MM.1S (cell line): Measurements from ENCODE around the gene GID4.

Experiments used
- DNase-seq: peaks from one replicate; pipeline ENCODE4 v3.0.0-alpha.2; 2015
- H2AFZ ChIP-seq: fragments of 300-600 bp; sonication (generic); 2 replicates; pipeline ENCODE4 v1.6.0; 2016; ENCODE audit warnings: antibody characterized with exemption, low read length
- H3F3A ChIP-seq: fragments of 300-600 bp; sonication (generic); 2 replicates; pipeline ENCODE4 v1.6.1; 2016; ENCODE audit warnings: mild to moderate bottlenecking, antibody characterized with exemption, low read length, moderate library complexity, mixed read lengths; ENCODE audit not compliant: insufficient read depth
- H3K27ac ChIP-seq: fragments of 300-600 bp; sonication (generic); 2 replicates; pipeline ENCODE4 v1.5.1; 2016; ENCODE audit warnings: mild to moderate bottlenecking, low read length
- H3K27me3 ChIP-seq: fragments of 300-600 bp; sonication (generic); replicated peaks from 2 replicates; pipeline ENCODE4 v1.6.0; 2016; ENCODE audit warnings: low read length; ENCODE audit not compliant: insufficient read depth
- H3K36me3 ChIP-seq: fragments of 300-600 bp; sonication (generic); replicated peaks from 2 replicates; pipeline ENCODE4 v1.6.1; 2016; ENCODE audit warnings: mild to moderate bottlenecking, low read length, mixed read lengths; ENCODE audit not compliant: insufficient read depth
- H3K4me1 ChIP-seq: fragments of 300-600 bp; sonication (generic); 2 replicates; pipeline ENCODE4 v1.6.1; 2016; ENCODE audit warnings: low read length, mixed read lengths
- H3K4me2 ChIP-seq: fragments of 300-600 bp; sonication (generic); 2 replicates; pipeline ENCODE4 v1.6.0; 2016; ENCODE audit warnings: low read depth, low read length
- H3K4me3 ChIP-seq: fragments of 300-600 bp; sonication (generic); 2 replicates; pipeline ENCODE4 v1.5.1; 2016; ENCODE audit warnings: low read length, mixed read lengths
- H3K79me2 ChIP-seq: fragments of 300-600 bp; sonication (generic); 2 replicates; pipeline ENCODE4 v1.6.1; 2016; ENCODE audit warnings: mixed run types, low read length, mixed read lengths
- H3K9ac ChIP-seq: fragments of 300-600 bp; sonication (generic); 2 replicates; pipeline ENCODE4 v1.6.1; 2016; ENCODE audit warnings: low read length, mixed read lengths
- H3K9me2 ChIP-seq: fragments of 300-600 bp; sonication (generic); replicated peaks from 2 replicates; pipeline ENCODE4 v1.6.1; 2016; ENCODE audit warnings: mild to moderate bottlenecking, low read length, mixed read lengths; ENCODE audit not compliant: insufficient read depth
- H3K9me3 ChIP-seq: fragments of 300-600 bp; sonication (generic); replicated peaks from 2 replicates; pipeline ENCODE4 v1.6.1; 2016; ENCODE audit warnings: mild to moderate bottlenecking, low read length, mixed read lengths; ENCODE audit not compliant: insufficient read depth
- H4K20me1 ChIP-seq: fragments of 300-600 bp; sonication (generic); 2 replicates; pipeline ENCODE4 v1.6.1; 2016; ENCODE audit warnings: mild to moderate bottlenecking, low read length, moderate library complexity, mixed read lengths; ENCODE audit not compliant: insufficient read depth
- CTCF ChIP-seq: fragments of 300-600 bp; sonication (generic); IDR thresholded peaks from 2 replicates; pipeline ENCODE4 v1.5.1; 2016; ENCODE audit warnings: antibody characterized with exemption, low read length, mixed read lengths
- EZH2 ChIP-seq: fragments of 300-600 bp; sonication (generic); optimal IDR thresholded peaks from 2 replicates; pipeline ENCODE3; 2017; ENCODE audit warnings: low read depth, mild to moderate bottlenecking, antibody characterized with exemption, low read length, mixed read lengths
- EZH2phosphoT487 ChIP-seq: fragments of 300-600 bp; sonication (generic); IDR thresholded peaks from 2 replicates; pipeline ENCODE4 v1.6.1; 2018; ENCODE audit warnings: antibody characterized with exemption, low read length

Gene GID4

DNA sequence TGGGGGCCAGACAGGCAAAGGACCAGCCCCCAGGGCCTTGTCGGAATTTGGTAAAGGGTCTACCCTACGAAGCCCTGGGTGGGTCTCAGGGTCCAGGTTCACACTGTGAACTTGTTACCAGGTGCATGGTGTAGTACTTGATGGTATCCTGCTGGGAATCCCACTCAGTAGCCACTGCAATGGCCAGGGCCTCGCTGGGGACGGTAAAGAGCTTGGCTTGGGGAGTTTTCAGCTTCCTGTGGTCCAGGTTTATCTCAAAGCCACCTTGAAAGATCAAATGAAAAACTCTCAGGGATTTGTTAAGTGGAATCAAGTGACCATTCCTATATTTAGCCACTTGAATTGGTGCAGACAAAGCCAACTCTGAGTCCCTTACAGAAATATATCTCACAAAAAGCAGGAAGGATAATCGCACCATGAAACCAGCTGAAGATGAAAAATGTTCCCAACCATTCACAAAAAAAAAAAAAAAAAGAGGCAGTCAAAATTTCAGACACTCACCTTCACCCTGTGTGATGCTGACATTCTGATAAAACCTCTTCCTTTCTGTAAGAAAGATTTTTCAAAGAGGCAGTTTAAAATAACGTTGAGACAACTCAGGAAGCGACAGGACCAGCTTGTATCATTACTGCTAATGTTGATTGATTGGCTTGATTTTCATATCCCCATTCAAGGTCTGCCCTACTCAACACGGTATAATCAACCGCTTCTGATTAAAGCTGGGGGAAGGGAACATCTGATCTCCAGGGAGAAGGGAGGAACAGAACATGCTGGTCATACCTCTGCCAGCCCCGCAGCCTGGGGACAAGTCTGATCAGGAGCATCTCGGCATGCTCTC, 10.9 kb upstream of the GID4 start:
- no peaks in the 10 kb centered on the region for H3K36me3 ChIP-seq
- no peaks in the 10 kb centered on the region for H3K27me3 ChIP-seq
- H3K4me1 ChIP-seq, result peaks cover 2% of the 10 kb centered on the region; the same call in 1 of the 2 replicates
- H2AFZ ChIP-seq, result no peak overlapping the region
- no peaks in the 10 kb centered on the region for H3K9me2 ChIP-seq
- no peaks in the 10 kb centered on the region for H3F3A ChIP-seq
- TF ChIP-seq EZH2, result no peak
- TF ChIP-seq EZH2phosphoT487, result no peak
- TF ChIP-seq CTCF, result no peak
- no peak overlapping the region for H3K4me3 ChIP-seq
- no peak overlapping the region for H3K27ac ChIP-seq
- DNase-seq, result no peak
- no peaks in the 10 kb centered on the region for H4K20me1 ChIP-seq
- H3K9me3 ChIP-seq, result no peaks in the 10 kb centered on the region
- H3K9ac ChIP-seq, result no peak overlapping the region
- H3K4me2 ChIP-seq, result no peak overlapping the region
- H3K79me2 ChIP-seq, result peaks cover 24% of the 10 kb centered on the region

GRCh38 chr17:18028952-18029540, 10.2 kb upstream of the GID4 start:
- Histone ChIP-seq H3K9ac (no peak overlapping the region), H3K79me2 (peaks cover 29% of the 10 kb centered on the region), H4K20me1 (no peaks in the 10 kb centered on the region), H3K9me2 (no peaks in the 10 kb centered on the region), H3F3A (no peaks in the 10 kb centered on the region), H3K9me3 (no peaks in the 10 kb centered on the region), H2AFZ (no peak overlapping the region), H3K4me1 (peaks cover 2% of the 10 kb centered on the region; the same call in 1 of the 2 replicates), H3K4me2 (no peak overlapping the region), H3K36me3 (no peaks in the 10 kb centered on the region), H3K27ac (no peak overlapping the region), H3K27me3 (no peaks in the 10 kb centered on the region), H3K4me3 (no peak overlapping the region)
- no peak for DNase-seq
- TF ChIP-seq EZH2phosphoT487 (no peak), EZH2 (no peak), CTCF (no peak)

DNA sequence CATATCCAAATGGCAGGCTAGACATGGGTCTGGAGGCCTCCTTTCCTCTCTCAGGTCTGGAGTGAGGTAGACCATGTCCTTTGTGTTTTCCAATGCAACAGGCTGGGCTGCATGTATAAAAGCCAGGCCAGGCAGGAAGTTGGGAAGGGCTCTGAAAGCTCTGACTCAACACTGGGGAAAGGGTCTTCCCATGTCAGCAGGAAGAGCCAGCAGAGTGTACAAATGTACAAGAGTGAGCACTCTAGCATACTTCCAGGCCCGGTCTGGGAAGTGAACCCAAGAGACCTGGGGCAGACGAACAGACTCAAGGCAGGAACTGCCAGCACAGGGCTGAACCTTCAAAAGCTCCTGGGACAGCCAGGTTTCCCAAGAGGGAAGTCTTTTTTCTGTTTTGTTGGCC, 7.3 kb upstream of the GID4 start:
- TF ChIP-seq EZH2 (no peak), CTCF (no peak), EZH2phosphoT487 (no peak)
- Histone ChIP-seq H3K4me1 (peaks cover 2% of the 10 kb centered on the region), H3K36me3 (no peaks in the 10 kb centered on the region)

More for the DNA sequence above, 7.3 kb upstream of the GID4 start:
- H3K27me3 ChIP-seq, result no peaks in the 10 kb centered on the region
- H3K27ac ChIP-seq, result no peak overlapping the region
- H3K4me2 ChIP-seq, result no peak overlapping the region
- no peaks in the 10 kb centered on the region for H3K9me3 ChIP-seq
- DNase-seq, result no peak
- H3K9me2 ChIP-seq, result no peaks in the 10 kb centered on the region
- H4K20me1 ChIP-seq, result no peaks in the 10 kb centered on the region
- no peak overlapping the region for H3K4me3 ChIP-seq
- no peaks in the 10 kb centered on the region for H3F3A ChIP-seq
- no peak overlapping the region for H2AFZ ChIP-seq
- peaks cover 58% of the 10 kb centered on the region for H3K79me2 ChIP-seq
- no peak overlapping the region for H3K9ac ChIP-seq
